ENCODE measurements around the gene TRAPPC3. TPM values are rescaled to one million over a fixed set of nuclear protein-coding genes. Genes with fewer than 3 reads are reported as not detected.

TRAPPC3 gene
- total RNA-seq, 1 donor from 2014 or later: 89.6 TPM

Other genes with a start within 250 kb of the TRAPPC3 start
- gene AGO3, start 218.4 kb downstream of the TRAPPC3 start, total RNA-seq: 5.0 and 26.1 TPM in 2 replicates
- gene TEKT2, start 65.4 kb downstream of the TRAPPC3 start, total RNA-seq: 0.35 and 1.4 TPM in 2 replicates
- gene ADPRS, start 60.6 kb downstream of the TRAPPC3 start, total RNA-seq: 46.9 and 68.1 TPM in 2 replicates
- 0.69 and 2.7 TPM in 2 replicates for gene COL8A2, start 24.3 kb downstream of the TRAPPC3 start, total RNA-seq
- gene MAP7D1, start 6.7 kb upstream of the TRAPPC3 start, total RNA-seq: 87.9 and 149 TPM in 2 replicates
- 130 TPM in 2 replicates for gene THRAP3, start 75.0 kb upstream of the TRAPPC3 start, total RNA-seq
- 2.8 and 6.4 TPM in 2 replicates for gene SH3D21, start 156.9 kb upstream of the TRAPPC3 start, total RNA-seq
- gene EVA1B, start 174.2 kb upstream of the TRAPPC3 start, total RNA-seq: 56.6 and 104 TPM in 2 replicates
- gene STK40, start 236.4 kb upstream of the TRAPPC3 start, total RNA-seq: 17.4 and 34.5 TPM in 2 replicates
- 6.4 and 12.1 TPM in 2 replicates for gene LSM10, start 248.4 kb upstream of the TRAPPC3 start, total RNA-seq

All from renal cortical epithelial cell (primary cell).